WTC11 (cell line): ENCODE results near the gene MINDY4B. TPM values are rescaled to one million over a fixed set of nuclear protein-coding genes. Genes with fewer than 3 reads are reported as not detected.

Experiments
- ATAC-seq: fragments of 200-7000 bp; cut with Tn5 transposase; 2 replicates; pipeline ENCODE4 v1.10.0; 2021; ENCODE audit warnings: mild to moderate bottlenecking, moderate library complexity
- CTCF ChIA-PET: fragments of 300-600 bp; sonication (Branson Sonifier 250); formaldehyde crosslinking; loops from one replicate; lab custom pipeline; 2021; ENCODE audit warnings: antibody characterized with exemption; lab: Charles Lee
- POLR2A ChIA-PET: fragments of 350-600 bp; sonication (Branson Sonifier 250); formaldehyde crosslinking; loops from one replicate; lab custom pipeline; 2021; ENCODE audit warnings: antibody characterized with exemption; lab: Charles Lee
- DNase-seq: peaks from one replicate; pipeline ENCODE4 v3.0.0; 2021; ENCODE audit warnings: low spot score
- H3K27ac Mint-ChIP-seq: 2 replicates; pipeline ENCODE4 v1.8.0; 2021; ENCODE audit warnings: mixed read lengths
- H3K27me3 Mint-ChIP-seq: 2 replicates; pipeline ENCODE4 v1.8.0; 2021; ENCODE audit warnings: low read depth, mild to moderate bottlenecking, moderate library complexity, mixed read lengths
- H3K36me3 Mint-ChIP-seq: 2 replicates; pipeline ENCODE4 v1.8.0; 2021; ENCODE audit warnings: mixed read lengths
- H3K4me1 Mint-ChIP-seq: 2 replicates; pipeline ENCODE4 v1.8.0; 2022; ENCODE audit warnings: mixed read lengths
- H3K4me3 Mint-ChIP-seq: 2 replicates; pipeline ENCODE4 v1.8.0; 2021; ENCODE audit warnings: mild to moderate bottlenecking, moderate library complexity, mixed read lengths
- H3K9me3 Mint-ChIP-seq: 2 replicates; pipeline ENCODE4 v1.8.0; 2021; ENCODE audit warnings: mixed read lengths
- AFF4 ChIP-seq: sonication (generic); formaldehyde crosslinking; IDR thresholded peaks from 2 replicates; pipeline ENCODE4 v1.8.1; 2023; ENCODE audit warnings: mild to moderate bottlenecking, missing genetic modification reagents, borderline replicate concordance
- ATF1 ChIP-seq: sonication (generic); formaldehyde crosslinking; IDR thresholded peaks from 2 replicates; pipeline ENCODE4 v1.8.1; 2023; ENCODE audit warnings: mild to moderate bottlenecking, moderate library complexity, missing genetic modification reagents
- ATF6 ChIP-seq: sonication (generic); formaldehyde crosslinking; IDR thresholded peaks from 2 replicates; pipeline ENCODE4 v1.8.1; 2023; ENCODE audit warnings: mild to moderate bottlenecking, missing genetic modification reagents
- CBFB ChIP-seq: sonication (generic); formaldehyde crosslinking; IDR thresholded peaks from 2 replicates; pipeline ENCODE4 v1.8.1; 2022; ENCODE audit warnings: mild to moderate bottlenecking, low read depth, missing genetic modification reagents
- CREB1 ChIP-seq: sonication (generic); formaldehyde crosslinking; IDR thresholded peaks from 2 replicates; pipeline ENCODE4 v1.8.0; 2023; ENCODE audit warnings: mild to moderate bottlenecking, missing genetic modification reagents
- E2F1 ChIP-seq: sonication (generic); formaldehyde crosslinking; IDR thresholded peaks from 2 replicates; pipeline ENCODE4 v1.8.0; 2022; ENCODE audit warnings: mild to moderate bottlenecking, missing genetic modification reagents
- FOXK1 ChIP-seq: sonication (generic); formaldehyde crosslinking; IDR thresholded peaks from 2 replicates; pipeline ENCODE4 v1.8.0; 2022; ENCODE audit warnings: mild to moderate bottlenecking, moderate library complexity, missing genetic modification reagents
- GRHL2 ChIP-seq: fragments of 250-450 bp; sonication (Bioruptor Pico); IDR thresholded peaks from 2 replicates; pipeline ENCODE4 v1.8.0; 2022; ENCODE audit warnings: mild to moderate bottlenecking, moderate library complexity; ENCODE audit not compliant: insufficient replicate concordance, severe bottlenecking
- GTF2I ChIP-seq: fragments of 250-450 bp; sonication (Bioruptor Pico); conservative IDR thresholded peaks from 2 replicates; pipeline ENCODE4 v1.4.0; 2021; ENCODE audit warnings: mild to moderate bottlenecking
- IRF2 ChIP-seq: sonication (generic); formaldehyde crosslinking; IDR thresholded peaks from 2 replicates; pipeline ENCODE4 v1.8.0; 2022; ENCODE audit warnings: low read depth, missing genetic modification reagents, borderline replicate concordance
- JUN ChIP-seq: sonication (generic); formaldehyde crosslinking; IDR thresholded peaks from 2 replicates; pipeline ENCODE4 v1.8.0; 2023; ENCODE audit warnings: mild to moderate bottlenecking, missing genetic modification reagents
- KAT7 ChIP-seq: sonication (generic); formaldehyde crosslinking; IDR thresholded peaks from 2 replicates; pipeline ENCODE4 v1.8.1; 2023; ENCODE audit warnings: missing genetic modification reagents, mild to moderate bottlenecking, borderline replicate concordance
- MAX ChIP-seq: sonication (generic); formaldehyde crosslinking; IDR thresholded peaks from 2 replicates; pipeline ENCODE4 v1.8.0; 2022; ENCODE audit warnings: mild to moderate bottlenecking, missing genetic modification reagents
- PRDM15 ChIP-seq: sonication (generic); formaldehyde crosslinking; IDR thresholded peaks from 2 replicates; pipeline ENCODE4 v1.8.0; 2022; ENCODE audit warnings: missing genetic modification reagents
- RELA ChIP-seq: sonication (generic); formaldehyde crosslinking; IDR thresholded peaks from 2 replicates; pipeline ENCODE4 v1.8.1; 2022; ENCODE audit warnings: missing genetic modification reagents, mild to moderate bottlenecking, borderline replicate concordance
- RORB ChIP-seq: fragments of 250-450 bp; sonication (Bioruptor Pico); IDR thresholded peaks from 2 replicates; pipeline ENCODE4 v1.9.0; 2021; ENCODE audit warnings: mild to moderate bottlenecking
- SMAD4 ChIP-seq: sonication (generic); formaldehyde crosslinking; IDR thresholded peaks from 2 replicates; pipeline ENCODE4 v1.8.0; 2022; ENCODE audit warnings: mild to moderate bottlenecking, missing genetic modification reagents
- TP53 ChIP-seq: sonication (generic); formaldehyde crosslinking; IDR thresholded peaks from 2 replicates; pipeline ENCODE4 v1.8.1; 2023; ENCODE audit warnings: mild to moderate bottlenecking, missing genetic modification reagents
- USF1 ChIP-seq: sonication (generic); formaldehyde crosslinking; IDR thresholded peaks from 2 replicates; pipeline ENCODE4 v1.8.0; 2022; ENCODE audit warnings: mild to moderate bottlenecking, missing genetic modification reagents
- ZNF232 ChIP-seq: sonication (generic); formaldehyde crosslinking; IDR thresholded peaks from 2 replicates; pipeline ENCODE4 v1.8.0; 2022; ENCODE audit warnings: mild to moderate bottlenecking, missing genetic modification reagents
- ZNF317 ChIP-seq: sonication (generic); formaldehyde crosslinking; IDR thresholded peaks from 2 replicates; pipeline ENCODE4 v1.8.1; 2023; ENCODE audit warnings: low read depth, mild to moderate bottlenecking, moderate library complexity, missing genetic modification reagents, borderline replicate concordance
- ZNF396 ChIP-seq: fragments of 250-450 bp; sonication (Bioruptor Pico); IDR thresholded peaks from 2 replicates; pipeline ENCODE4 v1.8.0; 2021; ENCODE audit warnings: mild to moderate bottlenecking, moderate library complexity, borderline replicate concordance
- total RNA-seq: library from RNA; stranded (reverse); gene quantifications from 3 replicates; pipeline ENCODE4 v1.2.3, GENCODE V29; 2021

The MINDY4B gene
- total RNA-seq, 1 experiment from 2014 or later, result not detected

GRCh38 chr3:150945226-150946032, 40.2 kb upstream of the MINDY4B start (continued):
- no peak for TF ChIP-seq FOXK1 (CRISPR knock-in tag)
- TF ChIP-seq PRDM15, result no peak
- TF ChIP-seq RORB (CRISPR knock-in tag), result no peak
- no peak for TF ChIP-seq CBFB
- no peak for TF ChIP-seq AFF4 (CRISPR knock-in tag)

GRCh38 chr3:150942221-150942620, 37.0 kb upstream of the MINDY4B start:
- H3K4me1 Mint-ChIP-seq, result no peaks in the 10 kb centered on the region
- no peaks in the 10 kb centered on the region; the same call in 1 of the 2 replicates for H3K27me3 Mint-ChIP-seq
- ATAC-seq, result no peak
- H3K27ac Mint-ChIP-seq, result no peak overlapping the region
- no peak overlapping the region for H3K4me3 Mint-ChIP-seq
- no peaks in the 10 kb centered on the region for H3K36me3 Mint-ChIP-seq
- CTCF ChIA-PET, result no interaction called here
- TF ChIP-seq JUN (CRISPR knock-in tag) (no peak), ZNF317 (CRISPR knock-in tag) (no peak), KAT7 (CRISPR knock-in tag) (no peak), MAX (CRISPR knock-in tag) (no peak), ATF1 (CRISPR knock-in tag) (no peak), ATF6 (no peak), RELA (CRISPR knock-in tag) (no peak), SMAD4 (no peak), ZNF232 (CRISPR knock-in tag) (no peak), GRHL2 (CRISPR knock-in tag) (no peak), E2F1 (CRISPR knock-in tag) (no peak), TP53 (CRISPR knock-in tag) (no peak), CREB1 (no peak), IRF2 (CRISPR knock-in tag) (no peak), GTF2I (no peak), USF1 (CRISPR knock-in tag) (no peak), ZNF396 (CRISPR knock-in tag) (no peak)
- TF ChIP-seq, all 79 proteins: peak for 0
- DNase-seq, result no peak
- no peaks in the 10 kb centered on the region for H3K9me3 Mint-ChIP-seq
- POLR2A ChIA-PET, result no interaction called here
